Activated CD8-positive, alpha-beta memory T cell treated with anti-CD3 and anti-CD28 coated beads for 36 hours (primary cell): ENCODE data around the gene MB. TPM values are rescaled to one million over a fixed set of nuclear protein-coding genes. Genes with fewer than 3 reads are reported as not detected.

Experiments used
- CTCF ChIA-PET: fragments of 350-600 bp; sonication (Branson Sonifier 250); formaldehyde crosslinking; loops from one replicate; lab custom pipeline; 2021; ENCODE audit warnings: antibody characterized with exemption; lab: Charles Lee
- POLR2A ChIA-PET: fragments of 350-600 bp; sonication (Branson Sonifier 250); formaldehyde crosslinking; loops from one replicate; lab custom pipeline; 2021; ENCODE audit warnings: antibody characterized with exemption; lab: Charles Lee
- total RNA-seq, 2 experiments: library from RNA; stranded (reverse); gene quantifications; one replicate each; pipeline ENCODE4 v1.2.3, GENCODE V29; 2021

Gene MB
- total RNA-seq, 2 experiments from 2014 or later = 1.5 to 1.8 TPM

DNA sequence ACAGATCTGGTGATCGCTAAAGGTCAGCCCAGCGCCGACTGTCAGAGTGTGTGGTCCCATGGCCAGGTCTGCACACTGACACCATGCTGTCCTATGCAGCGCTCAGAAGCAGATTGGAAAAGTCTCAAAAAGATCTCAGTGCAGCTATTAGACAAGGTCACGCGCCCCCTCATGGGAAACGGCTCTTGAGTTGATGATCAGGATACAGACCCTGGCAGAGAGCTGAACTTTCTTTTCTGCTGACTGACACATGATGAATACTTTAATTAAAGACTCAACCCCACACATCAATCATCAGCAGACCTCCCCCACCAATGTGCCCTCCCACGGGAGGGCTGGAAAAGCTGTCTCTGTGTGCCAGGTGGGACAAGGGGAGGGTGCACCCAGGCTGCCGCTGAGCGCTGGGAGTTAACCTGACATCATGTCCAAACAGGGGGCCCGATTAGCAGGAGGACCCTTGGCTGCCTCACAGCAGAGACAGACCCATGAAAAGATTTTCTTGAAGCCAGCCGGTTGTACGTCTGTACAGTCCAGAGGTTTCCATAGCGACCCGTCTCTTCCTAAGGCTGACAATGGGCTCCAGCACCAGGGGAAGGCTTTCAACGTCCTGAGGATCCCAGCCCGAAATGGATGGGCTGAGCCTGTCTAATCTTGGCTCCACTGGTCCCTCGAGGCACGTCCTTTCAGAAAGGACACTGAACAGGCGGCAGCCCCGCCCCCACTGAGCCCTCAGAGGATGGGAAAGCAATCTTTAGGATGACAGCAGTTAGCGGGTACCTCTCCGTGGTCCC lies 49.6 kb downstream of the MB start:
- CTCF ChIA-PET = no interaction called here
- POLR2A ChIA-PET = no interaction called here

- CTCF ChIA-PET = interaction anchor here (1.1 kb wide), 1 partner anchor 20 kb away, joined by 3 read pairs; no protein-coding TSS in a partner anchor
Measured at GRCh38 chr22:35564975-35565867, 51.9 kb downstream of the MB start.

GRCh38 chr22:35563211-35563610 lies 53.9 kb downstream of the MB start:
- POLR2A ChIA-PET = no interaction called here
- CTCF ChIA-PET = no interaction called here

More at GRCh38 chr22:35564975-35565867, 51.9 kb downstream of the MB start:
- POLR2A ChIA-PET = no interaction called here

DNA sequence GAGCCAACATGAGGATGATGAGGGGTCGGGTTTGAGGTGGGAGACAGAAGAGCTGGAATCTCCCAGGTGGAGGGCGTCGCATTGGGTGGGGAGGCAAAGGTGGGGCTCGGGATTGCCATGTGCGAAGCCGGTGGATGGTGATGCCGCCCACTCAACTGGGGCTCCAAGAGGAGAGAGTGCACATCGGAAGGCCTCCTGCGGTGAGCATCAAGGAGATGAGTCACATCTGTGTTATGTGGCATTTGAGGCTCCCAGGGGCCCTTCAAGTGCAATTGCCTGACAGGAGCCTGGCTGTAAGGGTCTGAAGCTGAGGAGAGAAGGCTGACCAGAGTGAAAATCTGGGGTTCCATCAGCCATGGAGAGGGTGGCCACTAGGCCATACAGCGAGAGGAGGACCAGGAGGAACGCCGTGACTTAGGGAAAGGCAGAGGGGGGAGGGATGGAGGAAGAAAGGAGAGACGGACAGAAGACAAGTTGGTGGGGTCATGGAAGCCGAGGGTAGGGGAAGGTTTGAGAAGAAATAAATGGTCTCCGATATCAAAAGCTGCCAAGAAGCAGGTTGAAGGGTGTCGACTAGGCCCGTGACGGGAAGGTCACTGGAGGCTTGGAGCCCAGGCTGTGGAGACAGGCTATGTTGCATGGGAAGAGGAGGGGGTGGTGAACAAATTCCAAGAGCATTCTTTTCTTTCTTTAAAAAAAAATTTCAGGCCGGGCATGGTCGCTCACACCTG lies 55.2 kb downstream of the MB start:
- ChIA-PET POLR2A (no interaction called here), CTCF (interaction anchor here (1.4 kb wide), 1 partner anchor 24 kb away, joined by 5 read pairs; no protein-coding TSS in a partner anchor)

DNA sequence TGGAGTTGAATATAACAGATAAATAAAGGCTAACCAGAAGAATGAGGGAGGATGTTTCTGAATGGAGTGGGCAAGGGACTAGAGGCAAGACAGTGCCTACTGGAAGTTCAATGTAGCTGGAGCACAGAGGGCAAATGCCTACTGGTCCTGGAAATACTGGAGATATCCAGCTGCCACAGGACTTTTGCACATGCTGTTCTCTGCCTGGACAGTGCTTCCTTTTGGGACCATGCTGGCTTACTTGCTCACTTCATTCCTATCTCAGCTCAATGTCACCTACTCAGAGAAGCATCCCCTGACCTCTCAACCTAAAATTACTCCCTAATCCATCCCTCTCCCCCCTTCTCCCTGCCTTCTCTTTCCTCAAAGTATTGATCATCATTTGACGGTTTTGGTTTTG lies 56.3 kb downstream of the MB start:
- CTCF ChIA-PET = interaction anchor here (1.4 kb wide), 1 partner anchor 23 kb away, joined by 5 read pairs; no protein-coding TSS in a partner anchor
- POLR2A ChIA-PET = no interaction called here

- POLR2A ChIA-PET = no interaction called here
- CTCF ChIA-PET = interaction anchor here (1.4 kb wide), 1 partner anchor 23 kb away, joined by 5 read pairs; no protein-coding TSS in a partner anchor
Measured at GRCh38 chr22:35560366-35560765, 56.8 kb downstream of the MB start.

DNA sequence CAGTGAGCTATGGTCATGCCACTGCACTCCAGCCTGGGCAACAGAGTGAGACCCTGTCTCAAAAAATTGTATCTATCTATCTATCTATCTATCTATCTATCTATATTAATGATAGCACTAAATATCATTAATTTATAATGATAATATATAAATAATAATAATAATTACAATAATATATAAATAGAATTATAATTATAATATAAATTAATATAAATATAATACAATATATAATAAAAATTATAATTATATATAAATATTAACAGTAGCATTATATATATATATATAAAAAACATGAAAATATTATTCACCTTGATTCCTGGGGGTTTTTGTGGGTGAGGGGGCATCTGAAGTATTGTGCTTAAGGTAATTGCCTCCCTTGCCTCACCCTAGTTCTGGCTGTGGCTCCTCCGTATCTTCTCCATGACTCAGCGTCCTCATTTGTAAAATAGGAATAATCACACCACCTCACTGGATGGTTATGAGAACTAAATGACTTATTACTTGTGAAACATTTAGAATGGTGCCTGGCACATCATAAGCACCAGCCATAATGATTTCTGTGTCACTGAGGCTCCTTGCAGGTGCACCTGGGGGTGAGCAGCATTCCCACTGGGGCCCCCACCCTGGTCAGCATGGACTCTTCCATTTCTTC lies 57.6 kb downstream of the MB start:
- POLR2A ChIA-PET = no interaction called here
- CTCF ChIA-PET = no interaction called here

DNA sequence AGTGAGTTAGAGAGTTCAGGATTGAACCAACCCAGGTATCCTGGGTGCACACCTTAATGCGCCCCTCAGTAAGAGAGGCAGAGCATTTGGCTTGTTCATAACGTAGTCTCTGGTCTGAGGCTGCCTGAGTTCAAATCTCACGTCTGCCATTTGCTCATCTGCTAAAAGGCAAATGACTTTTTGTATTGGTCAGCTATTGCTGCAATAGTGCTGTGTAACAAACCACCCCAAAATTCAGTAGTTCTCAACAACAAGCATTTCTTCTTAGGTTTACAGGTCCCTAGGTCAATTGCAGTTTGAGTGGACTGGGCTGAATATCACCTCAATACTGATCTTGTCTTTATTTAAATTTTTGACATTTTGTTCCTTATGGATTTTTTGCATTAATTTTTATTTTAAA lies 58.4 kb downstream of the MB start:
- ChIA-PET POLR2A (no interaction called here), CTCF (no interaction called here)

GRCh38 chr22:35558031-35558430 lies 59.1 kb downstream of the MB start:
- ChIA-PET POLR2A (no interaction called here), CTCF (no interaction called here)

Other genes starting within 250 kb of the MB start
- 1 to 10 TPM; 1.4 to 1.6 TPM for gene HMOX1, start 236.2 kb downstream of the MB start, total RNA-seq
- gene MCM5, start 217.2 kb downstream of the MB start, total RNA-seq = 100 to 1,000 TPM; 301 to 309 TPM
- gene RASD2, start 76.5 kb downstream of the MB start, total RNA-seq = under 1 TPM in 1 of 2 experiments, not detected in 1; 0.11 TPM
- gene APOL6, start 31.1 kb upstream of the MB start, total RNA-seq = 10 to 100 TPM; 28.5 to 29.1 TPM
- gene APOL5, start 100.5 kb upstream of the MB start, total RNA-seq = not detected